Lower lobe of right lung (tissue), 2 donors: Measurements from ENCODE around the gene TXNDC2. TPM values are rescaled to one million over a fixed set of nuclear protein-coding genes. Genes with fewer than 3 reads are reported as not detected.

Experiments used
- ATAC-seq, 2 donors: fragments of 200-7000 bp; cut with Tn5 transposase; one replicate each; pipeline ENCODE4 v1.9.1; 2020 to 2022; ENCODE audit warnings: mild to moderate bottlenecking in 2 of 2, moderate library complexity in 2 of 2
- DNase-seq: peaks from one replicate; pipeline ENCODE4 v3.0.0-alpha.2; 2020
- H3K27ac ChIP-seq: fragments of 200-600 bp; one replicate; pipeline ENCODE4 v1.8.0; 2022
- H3K27me3 ChIP-seq: fragments of 200-600 bp; one replicate; pipeline ENCODE4 v1.8.0; 2022; ENCODE audit warnings: low read depth
- H3K36me3 ChIP-seq: fragments of 200-600 bp; one replicate; pipeline ENCODE4 v1.8.0; 2022; ENCODE audit warnings: mild to moderate bottlenecking
- H3K4me1 ChIP-seq: fragments of 200-600 bp; one replicate; pipeline ENCODE4 v1.8.0; 2022
- H3K4me3 ChIP-seq: fragments of 200-600 bp; one replicate; pipeline ENCODE4 v1.8.0; 2022; ENCODE audit warnings: mild to moderate bottlenecking
- H3K9me3 ChIP-seq: fragments of 200-600 bp; one replicate; pipeline ENCODE4 v1.8.0; 2022
- CTCF ChIP-seq: fragments of 200-600 bp; IDR thresholded peaks from one replicate; pipeline ENCODE4 v1.8.0; 2022; ENCODE audit warnings: antibody characterized with exemption, mild to moderate bottlenecking
- intact Hi-C: fragments of 100-400 bp; cut with DNase I; formaldehyde crosslinking; loops from one replicate; pipeline ENCODE4 v1.11.0; 2022
- total RNA-seq: library from RNA; stranded (reverse); fragmentation: NEBNext Ultra II Directional; extraction: Animal tissue kit (Norgen Biotek cat#: 25700); gene quantifications from one replicate; pipeline ENCODE4 v1.2.1, GENCODE V29; 2021
- donor health status: DM: no; HTN: yes; CAD: no; lungs with severe emphysema.

TXNDC2 gene
- total RNA-seq, 1 donor from 2014 or later, result 0.12 TPM

GRCh38 chr18:9872823-9873222 is 12.9 kb upstream of the TXNDC2 start:
- Histone ChIP-seq H3K27me3 (no peaks in the 10 kb centered on the region), H3K27ac (no peak overlapping the region), H3K4me3 (no peak overlapping the region), H3K9me3 (no peaks in the 10 kb centered on the region), H3K4me1 (peaks cover 29% of the 10 kb centered on the region), H3K36me3 (no peaks in the 10 kb centered on the region)
- intact Hi-C loops, result no loop called here
- ATAC-seq (no peak), DNase-seq (no peak)
- TF ChIP-seq CTCF, result no peak

DNA sequence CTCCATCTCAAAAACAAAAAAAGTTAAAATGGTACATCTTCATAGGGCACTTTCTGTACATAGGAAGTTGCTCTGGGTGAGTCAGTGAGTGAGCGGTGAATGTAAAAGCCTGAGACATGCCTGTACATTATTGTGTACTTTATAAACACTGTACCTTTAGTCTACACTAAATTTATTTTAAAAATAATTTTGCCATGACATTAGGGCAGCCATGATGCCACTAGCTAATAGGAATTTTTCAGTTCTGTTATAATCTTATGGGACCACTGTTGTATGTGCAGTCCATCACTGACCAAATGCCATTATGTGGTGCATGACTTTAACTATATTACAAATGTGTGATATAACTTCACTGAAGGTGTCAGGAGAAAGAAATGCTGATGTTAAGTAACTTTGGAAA is 11.0 kb upstream of the TXNDC2 start:
- ATAC-seq (no peak), DNase-seq (no peak)
- intact Hi-C loops, result no loop called here

GRCh38 chr18:9876212-9876866 is 9.4 kb upstream of the TXNDC2 start:
- DNase-seq, result no peak
- peak in 1 of 2 donors; percentile 28 for ATAC-seq
- Histone ChIP-seq H3K27ac (peak overlapping the region; percentile 80), H3K4me1 (peaks cover 14% of the 10 kb centered on the region), H3K4me3 (peak overlapping the region; percentile 12), H3K9me3 (no peaks in the 10 kb centered on the region), H3K27me3 (no peaks in the 10 kb centered on the region), H3K36me3 (no peaks in the 10 kb centered on the region)
- intact Hi-C loops, result no loop called here
- no peak for TF ChIP-seq CTCF

More for the DNA sequence above, 11.0 kb upstream of the TXNDC2 start:
- no peak for TF ChIP-seq CTCF
- Histone ChIP-seq H3K4me3 (no peak overlapping the region), H3K9me3 (no peaks in the 10 kb centered on the region), H3K27me3 (no peaks in the 10 kb centered on the region), H3K4me1 (peaks cover 23% of the 10 kb centered on the region), H3K36me3 (no peaks in the 10 kb centered on the region), H3K27ac (no peak overlapping the region)

DNA sequence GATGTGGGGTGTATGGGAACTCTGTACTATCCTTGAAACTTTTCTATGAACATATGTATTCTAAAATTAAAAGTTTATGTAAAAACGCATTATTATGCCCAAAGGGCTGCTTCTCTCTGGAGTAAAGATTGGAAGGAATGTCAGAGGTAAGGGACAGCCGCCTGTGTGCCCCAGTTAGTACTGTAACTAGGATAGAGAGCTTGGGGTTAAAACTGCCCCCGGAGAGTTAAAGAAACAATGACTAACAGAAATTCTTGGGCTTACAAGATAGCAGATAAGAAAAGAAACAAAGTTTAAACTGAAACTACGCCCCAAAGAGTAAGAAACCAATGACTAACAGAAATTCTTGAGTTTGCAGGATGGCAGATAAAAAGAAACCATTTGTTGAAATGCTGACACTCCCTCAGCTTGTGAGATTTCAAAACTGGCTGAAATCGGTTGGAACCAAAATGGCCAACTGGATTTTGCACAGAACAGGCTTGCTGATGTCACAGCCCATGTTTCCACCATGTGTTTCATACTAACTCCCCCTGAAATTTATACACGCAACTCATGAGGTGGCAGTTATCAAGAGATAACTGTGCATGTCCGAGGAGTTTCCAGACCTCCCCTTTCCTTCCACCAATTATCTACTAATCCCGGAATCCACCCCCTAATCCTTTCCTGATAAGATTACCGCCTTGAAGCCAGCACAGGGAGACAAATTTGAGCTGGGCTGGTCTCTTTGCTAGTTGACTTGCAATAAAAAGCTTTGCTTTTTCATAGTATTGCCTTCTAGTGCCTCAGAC is 8.7 kb upstream of the TXNDC2 start:
- peak overlapping the region; percentile 12 for H3K4me3 ChIP-seq
- no peak for TF ChIP-seq CTCF
- intact Hi-C loops, result no loop called here

DNA sequence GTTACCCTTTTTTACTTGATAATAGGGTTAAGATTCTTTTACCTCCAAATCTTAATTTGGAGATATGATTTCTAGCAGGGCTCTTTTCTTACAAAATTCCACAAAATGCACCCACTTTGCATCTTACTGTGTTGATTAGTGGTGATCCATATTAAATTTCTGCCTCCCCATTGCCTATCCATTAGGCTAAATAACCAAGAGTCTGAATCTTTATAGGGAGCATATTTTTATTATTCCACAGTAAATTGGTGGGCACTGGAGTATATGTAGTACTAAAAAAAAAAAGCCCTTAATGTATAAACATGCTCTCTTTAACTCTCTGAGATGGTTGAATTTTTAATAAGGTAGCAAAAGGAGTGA is 8.1 kb upstream of the TXNDC2 start:
- no peak for TF ChIP-seq CTCF
- Histone ChIP-seq H3K27ac (peak overlapping the region; percentile 80), H3K36me3 (no peaks in the 10 kb centered on the region), H3K4me1 (peaks cover 14% of the 10 kb centered on the region), H3K9me3 (no peaks in the 10 kb centered on the region), H3K27me3 (no peaks in the 10 kb centered on the region), H3K4me3 (no peak overlapping the region)
- DNase-seq (no peak), ATAC-seq (no peak)
- intact Hi-C loops, result no loop called here

More for the DNA sequence above, 8.7 kb upstream of the TXNDC2 start:
- Histone ChIP-seq H3K27ac (peak overlapping the region; percentile 80), H3K4me1 (peaks cover 14% of the 10 kb centered on the region), H3K36me3 (no peaks in the 10 kb centered on the region), H3K9me3 (no peaks in the 10 kb centered on the region), H3K27me3 (no peaks in the 10 kb centered on the region)
- peak; percentile 79 to 81 for ATAC-seq
- no peak for DNase-seq
